HepG2 (cell line): ENCODE data around the gene ZNF282. TPM values are rescaled to one million over a fixed set of nuclear protein-coding genes. Genes with fewer than 3 reads are reported as not detected.
"Not testable (repeated sequence)": the region's sequence is repeated elsewhere in the genome, so short reads cannot be mapped to it uniquely, and the experiment has no call there.

Source experiments
- ATAC-seq: fragments of 200-7000 bp; cut with Tn5 transposase; 3 replicates; pipeline ENCODE4 v1.9.1; 2020; ENCODE audit warnings: mild to moderate bottlenecking, moderate library complexity
- BruUV-seq: library from RNA; stranded (reverse); fragments of 400-500 nt; replicated peaks from 2 replicates; lab custom pipeline; 2021; lab: Mats Ljungman, UMichigan
- CTCF ChIA-PET: fragments of 300-600 bp; formaldehyde crosslinking; extraction: SDS; loops from one replicate; lab custom pipeline; 2021; ENCODE audit warnings: low total read pairs, inconsistent platforms, low intra/inter-chr PET ratio; lab: Yijun Ruan, JAX
- POLR2A ChIA-PET: fragments of 350-600 bp; sonication (Branson Sonifier 250); formaldehyde crosslinking; loops from one replicate; lab custom pipeline; 2020; ENCODE audit warnings: antibody characterized with exemption, inconsistent platforms; lab: Yijun Ruan, JAX
- DNase-seq: peaks from one replicate; pipeline ENCODE4 v3.0.0-alpha.2; 2015; ENCODE audit warnings: low spot score
- FAIRE-seq: peaks from 3 replicates; lab custom pipeline; 2011; peaks lifted over from hg19 to GRCh38; lab: Jason Lieb, UNC
- H2AFZ ChIP-seq: one replicate; pipeline ENCODE4 v1.6.1; 2011; ENCODE audit warnings: low read length, inconsistent platforms
- H3K27ac ChIP-seq: fragments of 300-600 bp; 3 replicates; pipeline ENCODE4 v1.8.0; 2011; ENCODE audit warnings: mixed run types, mild to moderate bottlenecking, mixed read lengths, low read length, inconsistent platforms; ENCODE audit not compliant: insufficient read depth; ENCODE audit errors: extremely low read length
- H3K27me3 ChIP-seq, 2 experiments: fragments of 200-600 bp in 1 of 2; 2 replicates in 1 of 2; 3 replicates in 1 of 2; pipeline versions ENCODE4 v1.6.0 to v1.8.0; 2011; ENCODE audit warnings: low read length in 2 of 2, mild to moderate bottlenecking in 2 of 2, moderate library complexity in 2 of 2, inconsistent platforms in 1 of 2; ENCODE audit not compliant: insufficient read depth in 2 of 2, control insufficient read depth in 1 of 2
- H3K36me3 ChIP-seq, 2 experiments: fragments of 200-600 bp in 1 of 2; replicated peaks in 1 of 2; 2 replicates in 1 of 2; 3 replicates in 1 of 2; pipeline versions ENCODE4 v1.5.1 to v1.8.0; 2011; ENCODE audit warnings: low read length in 2 of 2, inconsistent platforms in 1 of 2; ENCODE audit not compliant: insufficient read depth in 2 of 2, control insufficient read depth in 1 of 2
- H3K4me1 ChIP-seq: 2 replicates; pipeline ENCODE4 v1.5.1; 2012; ENCODE audit warnings: low read length, inconsistent platforms; ENCODE audit not compliant: insufficient read depth
- H3K4me2 ChIP-seq: 2 replicates; pipeline ENCODE4 v1.6.0; 2011; ENCODE audit warnings: low read depth, low read length, inconsistent platforms
- H3K4me3 ChIP-seq, 3 experiments: fragments of 200-600 bp in 1 of 3; sonication (generic), shearing (Covaris generic) in 1 of 3; replicated peaks in 1 of 3; 2 replicates each; pipeline ENCODE4 v1.5.1; 2011 to 2016; ENCODE audit warnings: low read length in 3 of 3, inconsistent platforms in 2 of 3, low read depth in 2 of 3, mild to moderate bottlenecking in 2 of 3, control low read depth in 1 of 3, mixed read lengths in 1 of 3; ENCODE audit not compliant: insufficient read depth in 1 of 3
- H3K79me2 ChIP-seq: one replicate; pipeline ENCODE4 v1.6.1; 2011; ENCODE audit warnings: low read length, inconsistent platforms; ENCODE audit not compliant: insufficient read depth
- H3K9ac ChIP-seq: 2 replicates; pipeline ENCODE4 v1.6.0; 2011; ENCODE audit warnings: mild to moderate bottlenecking, low read depth, low read length, inconsistent platforms; ENCODE audit not compliant: insufficient read depth
- H3K9me3 ChIP-seq: 2 replicates; pipeline ENCODE4 v1.5.1; 2012; ENCODE audit warnings: mild to moderate bottlenecking, low read length
- H4K20me1 ChIP-seq: 2 replicates; pipeline ENCODE4 v1.6.0; 2011; ENCODE audit warnings: inconsistent platforms, mild to moderate bottlenecking, low read length, moderate library complexity; ENCODE audit not compliant: insufficient read depth
- BATF2 ChIP-seq: sonication (generic); formaldehyde crosslinking; IDR thresholded peaks from 2 replicates; pipeline ENCODE4 v1.8.0; 2022; ENCODE audit warnings: mild to moderate bottlenecking, missing genetic modification reagents, moderate library complexity
- CCDC6 ChIP-seq: sonication (generic); formaldehyde crosslinking; IDR thresholded peaks from 2 replicates; pipeline ENCODE4 v1.8.1; 2022; ENCODE audit warnings: mild to moderate bottlenecking, missing genetic modification reagents, moderate library complexity
- CREB1 ChIP-seq, 2 experiments: fragments of 450-650 bp in 1 of 2; IDR thresholded peaks; 2 replicates each; pipeline ENCODE4 v1.6.1; 2016 to 2017; ENCODE audit warnings: control low read depth in 1 of 2, mild to moderate bottlenecking in 1 of 2, missing compliant biosample characterization in 1 of 2, missing genetic modification characterization in 1 of 2
- FUBP1 ChIP-seq: sonication (generic); formaldehyde crosslinking; IDR thresholded peaks from 2 replicates; pipeline ENCODE4 v1.5.1; 2020; ENCODE audit warnings: missing genetic modification reagents, mild to moderate bottlenecking, borderline replicate concordance
- KDM2A ChIP-seq: sonication (generic); formaldehyde crosslinking; IDR thresholded peaks from 2 replicates; pipeline ENCODE4 v1.4.0; 2020; ENCODE audit warnings: low read depth, missing genetic modification reagents, borderline replicate concordance
- KDM6A ChIP-seq: IDR thresholded peaks from 2 replicates; pipeline ENCODE4 v1.6.1; 2016; ENCODE audit warnings: low read depth
- MXD3 ChIP-seq: IDR thresholded peaks from 2 replicates; pipeline ENCODE4 v1.6.1; 2016; ENCODE audit warnings: mild to moderate bottlenecking, missing biosample characterization, missing genetic modification reagents
- NFE2L2 ChIP-seq: fragments of 150-350 bp; IDR thresholded peaks from 2 replicates; pipeline ENCODE4 v1.6.1; 2014; ENCODE audit warnings: low read length
- PPARG ChIP-seq: conservative IDR thresholded peaks from 2 replicates; pipeline ENCODE4 v1.6.1; 2016; ENCODE audit warnings: missing biosample characterization, missing genetic modification reagents
- ZKSCAN1 ChIP-seq: fragments of 150-350 bp; IDR thresholded peaks from 2 replicates; pipeline ENCODE4 v1.6.1; 2014; ENCODE audit warnings: low read length
- ZNF205 ChIP-seq: IDR thresholded peaks from 2 replicates; pipeline ENCODE4 v1.6.1; 2018; ENCODE audit warnings: missing biosample characterization, missing genetic modification reagents
- ZNF510 ChIP-seq: sonication (generic); formaldehyde crosslinking; IDR thresholded peaks from 2 replicates; pipeline ENCODE4 v1.4.0; 2020; ENCODE audit warnings: low read depth, mild to moderate bottlenecking, missing genetic modification reagents
- ZNF784 ChIP-seq: sonication (generic); formaldehyde crosslinking; IDR thresholded peaks from 2 replicates; pipeline ENCODE4 v1.5.1; 2020; ENCODE audit warnings: missing genetic modification reagents, mild to moderate bottlenecking, borderline replicate concordance
- WGBS: methylation state at CpG from one replicate; pipeline ENCODE4 v1.1.6; 2017; ENCODE audit warnings: low lambda C conversion rate; 5-methylcytosine and 5-hydroxymethylcytosine counted together
- in situ Hi-C: cut with HindIII; loops from 2 replicates; pipeline ENCODE4 v1.10.0; 2017; ENCODE audit warnings: low pct_unique_long_range_greater_than_20kb; ENCODE audit not compliant: extremely low pct_ligation_motif_present
- intact Hi-C: fragments of 100-400 bp; cut with micrococcal nuclease; formaldehyde crosslinking; loops from one replicate; pipeline ENCODE4 v1.10.0; 2022; ENCODE audit not compliant: unreplicated experiment
- polyA plus RNA-seq, 8 experiments: library from polyadenylated mRNA; depleted of rRNA in 3 of 8; stranded (reverse) in 7 of 8; unstranded in 1 of 8; fragments of >200 nt; fragmentation: Illumina TruSeq in 4 of 8; extraction: Trizol in 4 of 8; gene quantifications; 2 replicates each; pipeline versions ENCODE4 v1.2.1 to v1.2.3, GENCODE V29; 2011 to 2016; ENCODE audit warnings: low read depth in 4 of 8, missing spikeins in 1 of 8, mixed read lengths in 1 of 8; ENCODE audit not compliant: insufficient read depth in 1 of 8
- total RNA-seq, 5 experiments: library from RNA; depleted of rRNA; stranded (reverse); fragments of >200 nt; fragmentation: Illumina TruSeq; extraction: Trizol; gene quantifications; 2 replicates each; pipeline ENCODE4 v1.2.3, GENCODE V29; 2016; ENCODE audit warnings: low read depth in 1 of 5

The ZNF282 gene
- total and polyA plus RNA-seq, 2 of the 13 experiments (the other 11 are each of a cell fraction or from before 2014, with no cell fraction given): 9.1 to 20.9 TPM

GRCh38 chr7:149248777-149249176 is 53.4 kb downstream of the ZNF282 start:
- Histone ChIP-seq H3K9ac (no peak overlapping the region), H3K4me3 (no peak overlapping the region), H3K4me1 (no peaks in the 10 kb centered on the region), H3K4me2 (no peak overlapping the region), H3K27ac (no peak overlapping the region), H2AFZ (no peak overlapping the region), H3K9me3 (no peaks in the 10 kb centered on the region), H3K27me3 (no peaks in the 10 kb centered on the region), H3K36me3 (peaks cover 20 to 38% of the 10 kb centered on the region in 2 experiments), H4K20me1 (no peaks in the 10 kb centered on the region), H3K79me2 (peaks cover 8% of the 10 kb centered on the region)
- no TSS peak for BruUV-seq
- DNase-seq (no peak), ATAC-seq (no peak), FAIRE-seq (no peak)
- TF ChIP-seq ZNF205 (CRISPR knock-in tag) (no peak), CCDC6 (CRISPR knock-in tag) (no peak), BATF2 (CRISPR knock-in tag) (no peak), PPARG (CRISPR knock-in tag) (no peak), FUBP1 (CRISPR knock-in tag) (no peak), ZNF784 (CRISPR knock-in tag) (no peak), KDM2A (CRISPR knock-in tag) (no peak), CREB1 (IDR thresholded peaks at IDR 0.05) (no peak), CREB1 (CRISPR knock-in tag; IDR thresholded peaks at IDR 0.05) (no peak), NFE2L2 (no peak), ZKSCAN1 (no peak), MXD3 (CRISPR knock-in tag) (no peak), ZNF510 (CRISPR knock-in tag) (no peak), KDM6A (CRISPR knock-in tag) (no peak)
- in situ Hi-C loops: no loop called here
- POLR2A ChIA-PET: no interaction called here
- intact Hi-C loops: no loop called here
- CTCF ChIA-PET: no interaction called here
- WGBS: 92% methylated on average over 3 of the region's 3 CpGs

- FAIRE-seq, POLR2A ChIA-PET: not testable (repeated sequence)
- peaks cover 27 to 47% of the 10 kb centered on the region in 2 experiments for H3K36me3 ChIP-seq
Observed at GRCh38 chr7:149250151-149250550, 54.8 kb downstream of the ZNF282 start.

More at GRCh38 chr7:149250151-149250550, 54.8 kb downstream of the ZNF282 start:
- H3K9ac ChIP-seq, H3K27ac ChIP-seq, H3K4me1 ChIP-seq, H3K9me3 ChIP-seq, H2AFZ ChIP-seq, DNase-seq, CTCF ChIA-PET, H3K27me3 ChIP-seq, H3K4me3 ChIP-seq, intact Hi-C loops, in situ Hi-C loops, H3K79me2 ChIP-seq, BruUV-seq, ATAC-seq, H4K20me1 ChIP-seq, H3K4me2 ChIP-seq: not testable (repeated sequence)
- WGBS: 96% methylated on average over 18 of the region's 18 CpGs
